Measurements from ENCODE around the gene APCDD1.

GRCh38 chr18:10461989-10462388, 7.6 kb downstream of the APCDD1 start:
- TF ChIP-seq CTCF (IDR thresholded peaks at IDR 0.05; ENCODE audit: low read length) (no peak), EZH2 (optimal IDR thresholded peaks at IDR 0.05; ENCODE audit: low read depth, low read length) (no peak)
